Upper lobe of right lung (tissue), 1 donor: ENCODE results near the gene TBX1. TPM values are rescaled to one million over a fixed set of nuclear protein-coding genes. Genes with fewer than 3 reads are reported as not detected.
A peak's percentile ranks its signal among the peaks of the same experiment; 100 is the strongest.

ENCODE experiments used
- ATAC-seq: fragments of 200-7000 bp; cut with Tn5 transposase; one replicate; pipeline ENCODE4 v1.9.1; 2020; ENCODE audit warnings: mild to moderate bottlenecking, moderate library complexity
- DNase-seq: peaks from one replicate; pipeline ENCODE4 v3.0.0-alpha.2; 2020
- H3K27ac ChIP-seq: fragments of 200-600 bp; one replicate; pipeline ENCODE4 v1.8.0; 2022
- H3K27me3 ChIP-seq: fragments of 200-600 bp; one replicate; pipeline ENCODE4 v1.8.0; 2022; ENCODE audit warnings: mild to moderate bottlenecking
- H3K36me3 ChIP-seq: fragments of 200-600 bp; one replicate; pipeline ENCODE4 v1.8.0; 2022
- H3K4me1 ChIP-seq: fragments of 200-600 bp; one replicate; pipeline ENCODE4 v1.8.0; 2022
- H3K4me3 ChIP-seq: fragments of 200-600 bp; one replicate; pipeline ENCODE4 v1.8.0; 2022; ENCODE audit warnings: mild to moderate bottlenecking
- H3K9me3 ChIP-seq: fragments of 200-600 bp; one replicate; pipeline ENCODE4 v1.8.0; 2022
- CTCF ChIP-seq: fragments of 200-600 bp; IDR thresholded peaks from one replicate; pipeline ENCODE4 v1.8.0; 2022; ENCODE audit warnings: antibody characterized with exemption
- intact Hi-C: fragments of 100-400 bp; cut with DNase I; formaldehyde crosslinking; loops from one replicate; pipeline ENCODE4 v1.11.0; 2022
- total RNA-seq: library from RNA; stranded (reverse); fragmentation: NEBNext Ultra II Directional; extraction: Animal tissue kit (Norgen Biotek cat#: 25700); gene quantifications from one replicate; pipeline ENCODE4 v1.2.1, GENCODE V29; 2021
- donor health status: DM: no; HTN: yes; CAD: no; lungs with severe emphysema.

The TBX1 gene
- total RNA-seq, 1 donor from 2014 or later = 15.4 TPM

GRCh38 chr22:19719050-19719482 is 41.5 kb upstream of the TBX1 start:
- Histone ChIP-seq H3K27me3 (peaks cover 42% of the 10 kb centered on the region), H3K4me3 (peak overlapping the region; percentile 58), H3K4me1 (peaks cover 23% of the 10 kb centered on the region), H3K9me3 (no peaks in the 10 kb centered on the region), H3K36me3 (no peaks in the 10 kb centered on the region), H3K27ac (no peak overlapping the region)
- no peak for TF ChIP-seq CTCF
- ATAC-seq (no peak), DNase-seq (no peak)
- intact Hi-C loops = no loop called here

GRCh38 chr22:19719488-19720021 is 41.0 kb upstream of the TBX1 start:
- intact Hi-C loops = no loop called here
- no peaks in the 10 kb centered on the region for H3K36me3 ChIP-seq
- no peak overlapping the region for H3K27ac ChIP-seq
- DNase-seq = no peak
- no peaks in the 10 kb centered on the region for H3K9me3 ChIP-seq
- no peak for ATAC-seq
- H3K4me1 ChIP-seq = peaks cover 23% of the 10 kb centered on the region
- TF ChIP-seq CTCF = no peak
- peak overlapping the region; percentile 58 for H3K4me3 ChIP-seq
- H3K27me3 ChIP-seq = peaks cover 40% of the 10 kb centered on the region

- no peak for TF ChIP-seq CTCF
- peaks cover 23% of the 10 kb centered on the region for H3K4me1 ChIP-seq
- H3K4me3 ChIP-seq = no peak overlapping the region
- H3K9me3 ChIP-seq = no peaks in the 10 kb centered on the region
- intact Hi-C loops = no loop called here
- DNase-seq (no peak), ATAC-seq (no peak)
- no peak overlapping the region for H3K27ac ChIP-seq
- no peaks in the 10 kb centered on the region for H3K36me3 ChIP-seq
- H3K27me3 ChIP-seq = peaks cover 33% of the 10 kb centered on the region
These were observed 40.3 kb upstream of the TBX1 start for GRCh38 chr22:19720150-19720827.

- Histone ChIP-seq H3K36me3 (no peaks in the 10 kb centered on the region), H3K4me3 (no peak overlapping the region), H3K27ac (no peak overlapping the region), H3K9me3 (no peaks in the 10 kb centered on the region), H3K27me3 (peaks cover 26% of the 10 kb centered on the region), H3K4me1 (peaks cover 23% of the 10 kb centered on the region)
- ATAC-seq (no peak), DNase-seq (no peak)
- intact Hi-C loops = no loop called here
- no peak for TF ChIP-seq CTCF
These were observed 39.6 kb upstream of the TBX1 start for GRCh38 chr22:19720999-19721329.

- Histone ChIP-seq H3K27ac (no peak overlapping the region), H3K27me3 (peaks cover 25% of the 10 kb centered on the region), H3K4me1 (peaks cover 23% of the 10 kb centered on the region), H3K4me3 (no peak overlapping the region), H3K36me3 (no peaks in the 10 kb centered on the region), H3K9me3 (no peaks in the 10 kb centered on the region)
- ATAC-seq = no peak
- intact Hi-C loops = no loop called here
- TF ChIP-seq CTCF = no peak
- DNase-seq = no peak
These were observed 39.0 kb upstream of the TBX1 start for GRCh38 chr22:19721330-19722177.
